ENCODE measurements around the gene CALML5.

The CALML5 gene

GRCh38 chr10:5533098-5533731 is 33.8 kb upstream of the CALML5 start:
- DNase-seq (ENCODE audit: low read depth): no peak

- DNase-seq (ENCODE audit: low read depth): no peak
These were observed 33.3 kb upstream of the CALML5 start for GRCh38 chr10:5532618-5533097.

- DNase-seq (ENCODE audit: low read depth): no peak
These were observed 32.9 kb upstream of the CALML5 start for GRCh38 chr10:5532307-5532605.

- DNase-seq (ENCODE audit: low read depth): no peak
These were observed 32.4 kb upstream of the CALML5 start for GRCh38 chr10:5531558-5532306.

- DNase-seq (ENCODE audit: low read depth): no peak
These were observed 31.6 kb upstream of the CALML5 start for GRCh38 chr10:5530846-5531557.

- DNase-seq (ENCODE audit: low read depth): no peak
These were observed 31.0 kb upstream of the CALML5 start for GRCh38 chr10:5530412-5530806.

- DNase-seq (ENCODE audit: low read depth): no peak
These were observed 30.5 kb upstream of the CALML5 start for GRCh38 chr10:5529702-5530411.

GRCh38 chr10:5528989-5529701 is 29.8 kb upstream of the CALML5 start:
- no peak for DNase-seq (ENCODE audit: low read depth)

- no peak for DNase-seq (ENCODE audit: low read depth)
These were observed 28.2 kb upstream of the CALML5 start for GRCh38 chr10:5527332-5528200.

GRCh38 chr10:5526691-5527331 is 27.4 kb upstream of the CALML5 start:
- no peak for DNase-seq (ENCODE audit: low read depth)

GRCh38 chr10:5525561-5526341 is 26.4 kb upstream of the CALML5 start:
- DNase-seq (ENCODE audit: low read depth): no peak

- no peak for DNase-seq (ENCODE audit: low read depth)
These were observed 25.5 kb upstream of the CALML5 start, which contains the start of gene CALML3 for GRCh38 chr10:5524641-5525560. CALML3 (plus strand) TSS chr10:5524961; CDS start chr10:5525086, 125 bp downstream.

GRCh38 chr10:5523796-5524574 is 24.6 kb upstream of the CALML5 start:
- DNase-seq (ENCODE audit: low read depth): no peak

GRCh38 chr10:5522913-5523560 is 23.7 kb upstream of the CALML5 start:
- DNase-seq (ENCODE audit: low read depth): no peak

- no peak for DNase-seq (ENCODE audit: low read depth)
These were observed 19.7 kb upstream of the CALML5 start for GRCh38 chr10:5519054-5519453.

GRCh38 chr10:5518143-5518542 is 18.8 kb upstream of the CALML5 start:
- no peak for DNase-seq (ENCODE audit: low read depth)

- DNase-seq (ENCODE audit: low read depth): no peak
These were observed 18.2 kb upstream of the CALML5 start for GRCh38 chr10:5517546-5517945.
